Hematopoietic multipotent progenitor cell treated with erythropoietin and hydrocortisone succinate and interleukin-3 and kit ligand, for 15 days (in vitro differentiated cells): ENCODE results near the gene SBK1.

Experiments used
- DNase-seq: peaks from one replicate; pipeline ENCODE4 v3.0.0-alpha.2; 2015; ENCODE audit warnings: low spot score

SBK1 gene

GRCh38 chr16:28282045-28282444 lies 10.3 kb upstream of the SBK1 start:
- no peak for DNase-seq

- no peak for DNase-seq
These were observed 9.2 kb upstream of the SBK1 start for GRCh38 chr16:28283173-28283572.

- DNase-seq: no peak
These were observed 8.3 kb upstream of the SBK1 start for GRCh38 chr16:28283798-28284577.

GRCh38 chr16:28285649-28286048 lies 6.7 kb upstream of the SBK1 start:
- no peak for DNase-seq

- no peak for DNase-seq
These were observed 4.2 kb upstream of the SBK1 start for GRCh38 chr16:28288114-28288513.

- DNase-seq: no peak
These were observed 3.3 kb upstream of the SBK1 start for GRCh38 chr16:28289048-28289447.

GRCh38 chr16:28289939-28290858 lies 2.1 kb upstream of the SBK1 start:
- no peak for DNase-seq

GRCh38 chr16:28290859-28291254 lies 1.5 kb upstream of the SBK1 start:
- DNase-seq: no peak

GRCh38 chr16:28292731-28293600 lies 641 bp downstream of the SBK1 start:
- no peak for DNase-seq

GRCh38 chr16:28293601-28293960 lies 1.3 kb downstream of the SBK1 start:
- DNase-seq: no peak

- DNase-seq: no peak
These were observed 1.9 kb downstream of the SBK1 start for GRCh38 chr16:28294201-28294600.

- no peak for DNase-seq
These were observed 3.0 kb downstream of the SBK1 start for GRCh38 chr16:28295276-28295675.

GRCh38 chr16:28297308-28297707 lies 5.0 kb downstream of the SBK1 start:
- DNase-seq: no peak

- DNase-seq: no peak
These were observed 5.6 kb downstream of the SBK1 start for GRCh38 chr16:28297784-28298510.

- DNase-seq: no peak
These were observed 6.2 kb downstream of the SBK1 start for GRCh38 chr16:28298511-28298878.

- no peak for DNase-seq
These were observed 8.0 kb downstream of the SBK1 start for GRCh38 chr16:28300327-28300726.

- DNase-seq: no peak
These were observed 8.8 kb downstream of the SBK1 start for GRCh38 chr16:28301154-28301553.

- DNase-seq: no peak
These were observed 9.3 kb downstream of the SBK1 start for GRCh38 chr16:28301620-28302019.

- no peak for DNase-seq
These were observed 10.8 kb downstream of the SBK1 start for GRCh38 chr16:28303132-28303531.

GRCh38 chr16:28304214-28304613 lies 11.9 kb downstream of the SBK1 start:
- DNase-seq: no peak

- no peak for DNase-seq
These were observed 15.6 kb downstream of the SBK1 start for GRCh38 chr16:28307936-28308335.
